HG02623 (cell line): ENCODE results near the gene RRAGD.

Experiments used
- ATAC-seq: cut with Tn5 transposase; IDR thresholded peaks from one replicate; pipeline ENCODE4 v1.9.1; 2021; ENCODE audit warnings: moderate library complexity; ENCODE audit not compliant: unreplicated experiment

RRAGD gene

GRCh38 chr6:89378628-89379027 lies 33.4 kb downstream of the RRAGD start:
- no peak for ATAC-seq

DNA sequence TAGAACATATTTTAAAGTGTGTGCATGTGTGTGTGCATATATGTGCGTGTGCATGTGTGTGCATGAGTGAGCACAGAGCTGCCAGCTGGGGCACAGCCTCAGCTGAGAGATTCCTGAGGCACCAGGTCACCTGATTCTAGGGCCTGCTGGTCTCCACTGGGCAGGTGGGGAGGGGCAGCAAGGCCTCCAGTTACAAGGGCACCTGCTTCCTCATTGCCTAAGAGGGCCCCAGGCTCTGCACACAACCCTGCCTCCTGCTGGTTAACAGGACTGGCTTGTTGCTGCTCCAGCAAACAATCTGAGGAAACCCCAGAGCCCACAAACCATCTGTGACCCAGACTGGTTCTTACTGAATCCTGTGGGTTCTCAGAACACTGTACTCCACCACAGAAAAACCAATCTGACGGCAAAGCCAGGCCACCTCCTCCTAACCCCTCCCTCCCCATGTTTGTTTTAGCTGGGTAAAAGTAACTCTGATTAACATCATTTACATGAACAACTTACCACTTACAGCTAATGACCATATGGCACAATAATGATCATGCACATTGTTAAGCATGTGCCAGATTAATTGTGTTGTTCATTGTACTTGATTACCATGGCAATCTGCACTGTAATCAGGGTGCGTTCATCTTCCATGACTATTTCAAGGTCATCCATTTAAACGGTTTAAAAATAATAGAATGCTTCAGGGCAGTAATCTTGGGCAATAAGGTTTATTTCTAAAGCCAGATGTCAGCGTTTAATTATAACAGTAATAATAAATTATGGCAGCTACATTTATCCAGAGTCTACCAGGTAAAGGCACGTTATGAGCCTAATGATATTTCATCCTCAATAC lies 36.4 kb downstream of the RRAGD start:
- ATAC-seq = peak; percentile 78

DNA sequence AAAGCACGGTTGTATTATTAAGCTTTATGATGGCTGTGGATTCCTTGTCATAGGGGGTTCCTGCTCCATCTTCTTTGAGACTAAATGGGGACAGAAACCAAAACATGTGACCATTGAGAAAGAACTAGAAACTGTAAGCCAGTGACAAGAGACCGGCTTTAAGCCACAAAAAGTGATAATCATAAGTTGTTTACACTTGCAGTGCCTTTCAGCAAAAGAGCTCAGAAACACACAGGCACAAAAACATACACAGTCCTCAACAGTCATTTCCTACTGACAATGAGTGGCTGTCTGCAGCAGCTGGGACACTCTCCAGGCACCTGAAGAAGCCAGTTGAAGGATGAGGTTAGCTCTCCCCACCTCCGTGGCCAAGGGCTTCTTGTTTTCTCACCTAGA lies 39.6 kb downstream of the RRAGD start:
- ATAC-seq = peak; percentile 40

DNA sequence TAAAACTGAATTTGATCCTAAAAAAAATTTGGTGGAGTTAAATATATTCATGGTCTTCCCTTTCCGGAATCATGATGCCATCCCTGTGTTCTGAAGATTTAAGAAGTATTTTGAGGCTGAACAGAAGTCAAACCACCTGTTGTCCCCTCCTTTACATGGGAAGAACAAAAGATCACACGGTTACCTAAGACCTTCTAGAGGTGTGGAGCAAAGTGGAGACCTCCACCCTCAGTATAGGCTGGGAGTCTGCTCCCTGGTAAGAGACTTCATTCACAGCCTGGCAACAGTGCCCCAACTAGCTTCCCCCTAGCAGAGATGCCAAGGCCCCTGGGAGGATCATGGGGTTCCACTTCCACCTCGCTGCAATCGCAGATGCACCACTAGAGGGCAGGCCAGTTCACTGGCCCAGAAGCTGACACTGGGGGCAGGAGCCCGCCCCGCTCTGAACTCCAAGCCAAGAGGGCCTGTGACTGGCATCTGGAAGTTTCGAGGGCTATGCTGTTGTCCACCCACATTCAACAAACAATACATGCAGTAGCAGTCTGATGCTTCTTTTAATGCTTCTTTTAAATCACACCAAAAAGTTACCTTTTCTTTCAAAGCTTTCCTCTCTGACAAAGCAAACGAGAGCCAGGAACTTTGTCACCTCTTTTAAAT lies 40.1 kb downstream of the RRAGD start:
- peak; percentile 56 for ATAC-seq

DNA sequence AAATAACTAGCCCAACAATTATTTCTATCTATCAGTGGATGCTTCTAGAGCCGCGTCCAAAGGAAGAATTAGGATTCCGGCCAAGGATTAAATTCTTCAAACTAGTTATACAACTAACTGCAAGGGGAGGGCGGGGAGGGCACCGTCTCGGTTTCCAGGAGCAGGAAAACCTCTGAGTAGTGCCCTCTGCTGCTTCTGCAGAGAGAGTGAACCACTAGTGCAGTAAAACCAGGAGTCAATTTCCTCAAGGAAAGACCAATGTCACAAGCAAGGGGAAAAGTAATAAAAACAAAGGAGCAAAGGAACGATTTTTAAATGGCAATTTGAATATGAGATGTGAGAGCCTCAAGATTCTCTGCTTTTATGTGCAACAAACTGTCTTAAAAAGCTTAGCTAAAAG lies 43.1 kb downstream of the RRAGD start:
- no peak for ATAC-seq

DNA sequence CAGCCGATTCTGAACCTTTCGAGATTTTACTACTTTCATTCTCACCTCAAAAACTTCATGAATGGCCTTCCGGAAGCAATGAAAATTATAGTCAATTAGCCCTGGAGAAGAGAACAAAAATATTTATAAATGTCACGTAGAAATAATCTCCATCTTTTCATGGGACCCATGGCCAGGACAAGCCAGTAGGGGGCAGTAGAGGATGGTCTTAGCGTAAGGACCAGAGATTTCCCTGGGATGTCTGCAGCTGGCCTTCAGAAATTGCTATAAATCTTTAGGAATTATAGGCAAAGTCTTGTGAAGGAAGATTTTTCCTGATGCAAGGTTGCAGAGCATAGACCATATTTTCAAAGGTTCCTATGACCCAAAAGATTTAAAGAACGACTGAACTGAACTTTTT lies 44.0 kb downstream of the RRAGD start:
- no peak for ATAC-seq

DNA sequence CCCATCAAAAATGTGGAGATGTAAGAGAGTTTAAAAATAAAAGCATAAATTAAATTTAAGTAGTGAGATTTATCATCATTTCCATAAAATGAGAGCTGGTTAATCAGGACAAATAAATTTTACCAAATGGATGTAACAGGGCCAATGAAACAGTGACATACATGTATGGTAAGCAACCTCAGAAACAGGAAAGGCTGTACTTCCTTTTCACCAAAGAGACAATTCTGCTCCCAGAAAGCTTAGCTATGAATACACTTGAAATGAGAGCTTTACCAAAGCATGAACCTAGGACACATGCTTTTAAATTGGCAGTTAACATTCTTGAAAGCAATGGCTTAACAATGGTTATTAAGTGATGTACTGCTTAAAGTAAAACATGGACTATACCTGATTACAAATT lies 47.5 kb downstream of the RRAGD start:
- ATAC-seq = no peak

- ATAC-seq = no peak
Observed at GRCh38 chr6:89361171-89361570, 50.9 kb downstream of the RRAGD start.

DNA sequence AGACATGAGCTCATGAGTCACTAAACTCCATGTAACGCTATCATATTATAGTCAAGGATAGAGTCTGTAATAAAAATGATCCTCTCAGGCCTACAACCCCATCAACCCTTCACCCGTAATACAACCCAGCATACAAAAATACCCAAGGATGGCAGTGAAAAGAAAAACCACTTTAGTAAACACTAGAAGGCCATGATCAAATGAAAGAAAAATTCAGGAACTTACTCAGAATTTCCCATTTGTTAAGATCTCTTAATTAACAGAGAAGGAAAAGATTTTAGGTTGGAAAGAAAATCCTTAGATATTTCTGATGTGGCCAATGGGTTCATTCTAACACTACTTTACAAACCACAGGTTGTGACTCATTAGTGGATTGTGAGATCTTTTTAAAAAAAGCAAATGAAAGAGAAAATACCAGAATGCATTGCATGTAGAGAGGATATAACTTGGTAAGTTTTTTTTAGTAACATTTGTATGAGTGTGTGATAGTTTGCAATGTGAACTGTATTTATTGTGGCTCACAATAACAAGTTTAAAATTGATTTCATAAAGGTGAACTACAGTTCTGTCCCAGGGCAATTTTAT lies 51.6 kb downstream of the RRAGD start:
- ATAC-seq = peak; percentile 28

DNA sequence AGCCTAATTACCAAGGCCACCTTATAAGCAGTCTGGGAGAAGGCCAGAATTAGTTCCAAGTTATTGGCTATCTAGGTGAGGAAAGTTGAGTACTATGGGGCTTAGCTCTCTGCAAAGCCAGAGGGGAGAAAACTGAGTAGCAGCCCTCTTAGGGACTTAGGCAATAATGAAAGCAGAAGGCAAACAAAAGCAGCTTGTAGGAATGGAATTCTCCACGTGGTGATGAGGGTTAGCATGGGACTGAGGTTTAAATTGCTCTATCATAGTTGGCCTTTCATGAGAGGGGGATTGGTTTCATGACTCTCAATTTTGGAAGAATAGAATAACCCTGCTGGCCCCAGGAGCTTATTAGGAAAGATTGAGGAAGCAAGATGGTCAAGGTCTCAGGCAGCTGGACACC lies 52.5 kb downstream of the RRAGD start:
- ATAC-seq = no peak

DNA sequence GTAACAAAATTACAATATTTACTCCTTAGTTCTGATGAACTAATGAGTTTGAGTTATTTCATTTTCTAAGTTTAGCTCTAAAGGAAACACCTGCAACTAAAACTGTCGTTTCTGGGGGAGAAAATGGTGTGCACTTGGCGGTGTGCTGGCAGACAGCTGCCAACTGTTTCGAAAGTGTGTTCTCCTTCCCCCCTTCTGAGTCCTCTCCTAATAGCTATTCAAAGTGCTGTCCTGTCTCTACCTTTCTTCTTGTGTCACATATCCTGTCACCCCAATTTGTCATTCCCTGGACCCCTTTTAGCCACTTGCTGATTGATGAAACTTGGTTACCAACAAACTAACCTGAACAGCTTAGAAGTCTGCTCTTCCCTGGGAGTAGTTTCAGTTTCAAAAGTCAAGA lies 54.7 kb downstream of the RRAGD start:
- ATAC-seq = peak; percentile 41

DNA sequence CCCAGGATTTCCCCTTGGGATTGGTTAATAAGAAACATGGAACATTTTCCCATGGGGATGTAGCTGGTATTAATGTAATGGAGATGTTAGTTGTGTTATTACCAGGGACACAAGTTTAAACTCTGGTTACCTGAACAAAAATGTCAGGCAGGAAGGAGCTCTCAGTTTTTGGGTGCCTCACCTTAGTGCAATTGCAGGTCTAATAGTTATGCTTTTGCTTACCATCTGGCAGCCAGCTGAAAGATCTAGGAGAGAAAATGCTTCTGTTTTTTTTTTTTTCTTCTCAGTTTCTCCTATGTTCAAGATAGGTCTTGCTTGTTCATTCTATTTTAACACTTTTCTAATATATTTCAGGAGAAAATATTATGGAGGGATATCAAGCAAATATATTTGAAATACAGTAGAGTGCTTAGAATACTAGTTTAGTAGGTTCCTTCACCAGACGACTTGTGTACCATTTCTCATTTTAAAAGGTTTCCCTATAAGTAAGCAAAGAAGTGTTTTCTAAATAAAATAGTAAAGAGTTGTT lies 55.4 kb downstream of the RRAGD start:
- no peak for ATAC-seq

DNA sequence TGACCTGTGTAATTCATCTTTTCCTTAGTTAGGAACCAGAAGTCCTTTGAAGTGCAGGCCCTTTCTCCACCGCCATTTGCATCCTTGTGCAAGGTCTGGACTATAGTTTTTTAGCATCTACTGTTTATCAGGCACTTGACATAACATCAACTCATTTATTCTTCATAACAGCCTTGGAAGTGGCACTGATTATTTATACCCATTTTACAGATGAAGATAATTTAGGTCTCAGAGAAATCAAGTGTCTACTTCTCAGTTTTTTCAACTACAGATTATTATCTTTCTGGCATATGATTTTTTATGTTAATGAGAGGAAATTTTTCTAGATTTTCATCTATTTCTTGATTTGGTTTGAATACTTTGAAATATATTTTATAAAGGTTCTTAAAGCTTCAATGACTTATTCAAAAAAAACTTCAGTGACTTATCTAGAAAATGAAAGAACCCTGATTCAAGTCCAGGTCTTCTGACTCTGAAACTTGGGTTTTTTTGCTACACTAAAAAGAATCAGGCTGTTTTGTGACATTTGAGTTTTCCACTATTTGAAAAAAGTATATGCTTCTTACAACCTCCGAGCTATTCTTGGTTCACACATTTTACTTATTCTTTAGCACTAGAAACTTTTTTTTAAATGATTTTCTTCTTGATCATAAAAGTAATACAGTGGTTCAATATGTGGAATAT lies 56.4 kb downstream of the RRAGD start:
- no peak for ATAC-seq

GRCh38 chr6:89353702-89354392 lies 58.2 kb downstream of the RRAGD start:
- no peak for ATAC-seq

GRCh38 chr6:89353118-89353556 lies 58.9 kb downstream of the RRAGD start:
- ATAC-seq = no peak

DNA sequence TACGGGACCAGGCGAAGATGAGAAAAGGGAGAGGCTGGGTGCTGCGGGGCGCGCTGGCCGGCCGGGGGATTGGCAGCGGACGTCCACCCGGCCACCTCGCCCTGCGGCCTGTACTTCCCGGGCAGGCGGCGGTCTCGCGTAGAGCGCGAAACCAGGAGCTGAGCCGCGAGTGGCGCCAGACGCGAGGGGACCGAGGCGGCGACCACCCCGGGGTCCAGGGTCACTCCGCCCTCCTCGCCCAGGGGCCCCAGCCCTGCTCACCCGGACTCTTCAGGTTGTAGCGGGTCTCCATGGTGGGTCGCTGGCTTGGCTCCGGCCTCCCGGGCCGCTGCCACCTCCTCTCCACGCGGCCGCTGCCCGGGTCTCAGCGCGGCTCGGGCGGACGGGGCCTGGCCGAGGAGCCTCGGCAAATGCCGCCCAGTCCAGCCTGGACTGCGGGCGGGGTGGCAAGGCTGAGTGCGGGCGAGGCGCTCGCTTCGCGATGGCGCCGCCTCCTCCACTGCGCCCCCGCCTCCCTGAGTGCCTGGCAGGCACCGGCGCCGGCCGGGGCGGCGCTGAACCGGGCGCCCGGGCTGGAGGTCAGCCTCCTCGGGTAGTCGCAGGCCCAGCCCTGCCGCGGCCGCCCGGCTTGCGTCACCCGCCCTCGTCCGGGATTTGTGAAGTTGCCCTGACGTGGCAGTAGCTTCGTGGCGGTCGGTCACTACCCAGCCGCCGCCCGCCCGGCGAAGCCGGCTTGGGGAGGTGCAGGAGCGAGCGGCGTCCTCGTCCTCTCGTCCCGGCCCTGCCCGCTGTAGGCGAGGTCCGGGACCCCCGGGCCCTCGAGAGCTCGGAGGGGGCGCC lies 59.6 kb downstream of the RRAGD start, which contains the start of gene UBE2J1:
TSS of gene UBE2J1 (minus strand) at position 445 of the 840 bp plus-strand sequence. CDS start at position 292, 153 bp downstream.
- peak; percentile 36 for ATAC-seq

- no peak for ATAC-seq
Observed at GRCh38 chr6:89351671-89352277, 60.3 kb downstream of the RRAGD start.

DNA sequence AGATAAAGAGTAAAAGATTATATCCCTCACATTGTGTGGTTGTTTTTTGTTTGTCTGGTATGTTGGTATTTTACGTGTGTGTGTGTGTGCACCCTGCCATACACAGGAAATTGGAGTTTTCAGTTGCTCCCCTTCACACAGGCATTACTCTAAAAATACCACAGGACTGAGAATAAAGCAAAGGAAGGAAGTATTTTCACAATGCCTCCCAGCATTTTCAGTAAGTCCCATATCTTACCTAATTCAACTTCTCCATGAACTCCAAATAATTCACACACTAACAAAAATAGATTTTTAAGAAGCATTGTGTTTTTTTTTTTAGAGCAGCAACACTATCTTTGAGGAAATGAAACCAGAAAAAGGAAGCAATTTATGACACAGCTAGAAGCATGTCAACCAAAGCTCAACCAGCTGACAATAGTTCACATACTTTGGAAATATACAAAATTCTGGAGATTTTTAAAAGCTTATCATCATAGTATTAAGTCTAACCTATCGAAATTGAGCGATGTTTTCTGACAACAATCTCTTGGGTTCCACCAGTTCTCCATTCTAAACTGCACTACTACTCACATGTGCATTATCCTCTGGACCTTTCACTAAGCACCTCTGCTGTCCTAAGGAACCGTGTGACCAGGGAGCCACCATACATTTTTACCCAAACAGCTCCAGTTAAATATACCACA lies 61.6 kb downstream of the RRAGD start:
- ATAC-seq = peak; percentile 34

GRCh38 chr6:89348372-89348771 lies 63.7 kb downstream of the RRAGD start:
- no peak for ATAC-seq
